ENCODE data around the gene SAXO2. TPM values are rescaled to one million over a fixed set of nuclear protein-coding genes. Genes with fewer than 3 reads are reported as not detected.
"Not testable (repeated sequence)": the region's sequence is repeated elsewhere in the genome, so short reads cannot be mapped to it uniquely, and the experiment has no call there.

The SAXO2 gene
- total RNA-seq, 1 experiment from 2014 or later: 2.5 TPM

DNA sequence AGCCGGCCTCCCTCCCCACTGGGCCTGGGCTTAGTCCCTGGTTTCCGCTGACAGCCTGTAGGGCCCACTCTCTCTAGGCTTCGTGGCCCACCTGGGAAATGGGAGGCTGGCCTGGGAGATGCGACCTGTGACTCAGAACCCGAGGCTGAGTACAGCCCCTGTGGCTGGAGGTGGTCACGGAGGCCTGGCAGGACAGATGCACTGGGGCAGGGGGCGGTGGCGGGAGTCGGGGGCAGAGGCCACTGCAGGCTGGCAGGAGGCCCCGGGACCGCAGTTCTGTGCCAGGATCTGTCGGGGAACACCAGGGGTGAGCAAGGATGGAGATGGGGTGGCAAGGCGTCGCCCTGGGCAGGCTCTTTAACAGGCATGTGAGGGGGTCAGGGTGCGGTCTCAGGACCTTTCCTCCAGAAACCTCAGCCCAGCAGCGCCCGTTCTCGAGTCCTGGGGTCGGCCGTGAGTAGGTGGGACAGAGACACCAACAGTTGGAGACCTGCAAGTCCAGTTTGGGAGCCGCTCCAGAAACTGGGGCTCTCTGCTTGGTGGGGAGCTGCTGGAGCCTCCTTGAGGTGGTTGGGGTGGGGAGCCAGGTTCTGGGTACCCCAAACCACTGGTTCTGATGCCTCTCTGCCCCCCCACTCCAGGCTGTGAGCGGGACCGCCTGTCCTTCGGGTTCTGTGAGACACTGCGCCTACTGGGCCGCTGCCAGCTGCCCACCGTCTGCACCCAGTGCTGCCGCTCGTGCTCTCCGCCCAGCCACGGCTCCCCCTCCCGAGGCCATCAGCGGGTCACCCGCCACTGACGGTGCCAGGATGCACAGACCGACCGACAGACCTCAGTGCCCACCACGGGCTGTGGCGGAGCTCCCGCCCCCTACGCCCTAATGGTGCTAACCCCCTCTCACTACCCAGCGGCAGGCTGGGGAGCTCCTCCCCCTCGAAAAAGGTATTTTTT is 71.3 kb downstream of the SAXO2 start:
- DNase-seq (ENCODE audit: low spot score): not testable (repeated sequence)

Other genes starting within 250 kb of the SAXO2 start
- gene MEX3B, start 216.8 kb upstream of the SAXO2 start, total RNA-seq (2014; rRNA removed; shearing (Covaris generic)): 4.0 and 4.7 TPM in 2 replicates
- gene EFL1, start 84 bp upstream of the SAXO2 start, total RNA-seq (2014; rRNA removed; shearing (Covaris generic)): 24.4 and 26.5 TPM in 2 replicates
- 0.07 TPM in 1 of 2 replicates, not detected in the other for gene GOLGA6L10, start 86.7 kb downstream of the SAXO2 start, total RNA-seq (2014; rRNA removed; shearing (Covaris generic))
- 1.6 and 2.1 TPM in 2 replicates for gene GOLGA6L9, start 167.0 kb downstream of the SAXO2 start, total RNA-seq (2014; rRNA removed; shearing (Covaris generic))